Measurements from ENCODE around the gene NGRN.
A peak's percentile ranks its signal among the peaks of the same experiment; 100 is the strongest.

- TF ChIP-seq POLR2AphosphoS5 (IDR thresholded peaks at IDR 0.05; ENCODE audit: low read depth, low read length) (peak; percentile 17), CTCF (IDR thresholded peaks at IDR 0.05) (no peak)
Observed at GRCh38 chr15:90231028-90232017, 34.1 kb upstream of the NGRN start.

Measured in Panc1 (cell line).